Measurements from ENCODE around the gene OVCA2. TPM values are rescaled to one million over a fixed set of nuclear protein-coding genes. Genes with fewer than 3 reads are reported as not detected.
A peak's percentile ranks its signal among the peaks of the same experiment; 100 is the strongest.

The OVCA2 gene
- total RNA-seq, 1 experiment from 2014 or later: 77.3 TPM

- no peak for DNase-seq (ENCODE audit: low read depth)
Observed at GRCh38 chr17:2030779-2031163, 11.1 kb upstream of the OVCA2 start.

GRCh38 chr17:2033153-2033552 lies 8.7 kb upstream of the OVCA2 start:
- DNase-seq (ENCODE audit: low read depth): no peak

- DNase-seq (ENCODE audit: low read depth): no peak
Observed at GRCh38 chr17:2034157-2034556, 7.7 kb upstream of the OVCA2 start.

GRCh38 chr17:2034806-2035540 lies 6.8 kb upstream of the OVCA2 start:
- DNase-seq (ENCODE audit: low read depth): peak; percentile 70

GRCh38 chr17:2035541-2036488 lies 6.0 kb upstream of the OVCA2 start:
- no peak for DNase-seq (ENCODE audit: low read depth)

GRCh38 chr17:2037155-2037554 lies 4.7 kb upstream of the OVCA2 start:
- DNase-seq (ENCODE audit: low read depth): no peak

- no peak for DNase-seq (ENCODE audit: low read depth)
Observed at GRCh38 chr17:2040219-2040827, 1.5 kb upstream of the OVCA2 start.

GRCh38 chr17:2040942-2041560 lies 771 bp upstream of the OVCA2 start:
- DNase-seq (ENCODE audit: low read depth): no peak

- DNase-seq (ENCODE audit: low read depth): no peak
Observed at GRCh38 chr17:2042390-2042847, 597 bp downstream of the OVCA2 start.

- no peak for DNase-seq (ENCODE audit: low read depth)
Observed at GRCh38 chr17:2042933-2043332, 1.1 kb downstream of the OVCA2 start.

GRCh38 chr17:2043785-2044184 lies 2.0 kb downstream of the OVCA2 start:
- peak; percentile 64 for DNase-seq (ENCODE audit: low read depth)

GRCh38 chr17:2044263-2044894 lies 2.6 kb downstream of the OVCA2 start:
- DNase-seq (ENCODE audit: low read depth): no peak

GRCh38 chr17:2047590-2047989 lies 5.8 kb downstream of the OVCA2 start:
- DNase-seq (ENCODE audit: low read depth): no peak

- DNase-seq (ENCODE audit: low read depth): no peak
Observed at GRCh38 chr17:2048805-2049204, 7.0 kb downstream of the OVCA2 start.

GRCh38 chr17:2049333-2050299 lies 7.8 kb downstream of the OVCA2 start:
- peak; percentile 74 for DNase-seq (ENCODE audit: low read depth)

- peak; percentile 67 for DNase-seq (ENCODE audit: low read depth)
Observed at GRCh38 chr17:2050300-2051060, 8.7 kb downstream of the OVCA2 start.

GRCh38 chr17:2051061-2051932 lies 9.5 kb downstream of the OVCA2 start:
- no peak for DNase-seq (ENCODE audit: low read depth)

GRCh38 chr17:2051933-2052559 lies 10.2 kb downstream of the OVCA2 start:
- no peak for DNase-seq (ENCODE audit: low read depth)
